SK-N-MC (cell line): Measurements from ENCODE around the gene WDR35.

ENCODE experiments used
- EZH2 ChIP-seq: fragments of 200-600 bp; sonication (generic); IDR thresholded peaks from one replicate; pipeline ENCODE4 v1.6.1; 2017; ENCODE audit warnings: antibody characterized with exemption
- FOXP2 ChIP-seq: optimal IDR thresholded peaks from 2 replicates; pipeline ENCODE3; 2011; ENCODE audit warnings: mild to moderate bottlenecking, moderate library complexity; ENCODE audit not compliant: insufficient read depth; ENCODE audit errors: extremely low read length, control extremely low read depth
- POLR2AphosphoS5 ChIP-seq: IDR thresholded peaks from 2 replicates; pipeline ENCODE4 v1.6.1; 2012; ENCODE audit warnings: mild to moderate bottlenecking, low read depth, low read length, borderline replicate concordance

DNA sequence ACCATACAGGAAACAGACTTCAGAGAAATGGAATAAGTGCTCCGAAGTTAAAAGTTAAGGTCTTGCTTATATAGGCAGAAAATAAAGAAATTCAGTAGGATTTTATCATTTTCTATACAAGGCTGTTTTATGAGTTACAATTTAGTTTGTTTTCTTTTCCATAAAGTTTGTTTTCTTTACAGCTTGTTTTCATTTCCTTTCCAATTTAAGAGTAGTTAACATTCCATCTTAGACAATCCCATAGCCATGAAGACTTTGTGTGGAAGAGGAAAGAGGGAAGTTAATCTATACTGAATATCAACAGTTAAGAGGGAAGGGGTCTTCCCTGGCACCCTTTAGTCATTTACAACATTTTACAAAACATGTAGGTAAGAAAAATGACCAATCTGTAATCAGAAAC lies 114.6 kb downstream of the WDR35 start:
- TF ChIP-seq POLR2AphosphoS5 (no peak), EZH2 (no peak), FOXP2 (no peak)
